Measurements from ENCODE around the gene PIK3R2. TPM values are rescaled to one million over a fixed set of nuclear protein-coding genes. Genes with fewer than 3 reads are reported as not detected.
"Not testable (repeated sequence)": the region's sequence is repeated elsewhere in the genome, so short reads cannot be mapped to it uniquely, and the experiment has no call there.

Gene PIK3R2
- 10 to 100 TPM in 11 of 12 donors, not detected in 1; 33.4 to 70.2 (median 45.2) TPM for polyA plus RNA-seq (ENCODE audit: insufficient read length in 12 of 12)
- long read RNA-seq, donor 1, full-length matches to known transcripts: 9 of 22 reads
- long read RNA-seq, donor 1, partial matches to known transcripts: 13 of 22 reads
- long read RNA-seq, donor 1, other reads (novel, unspliced or antisense): 0 of 22 reads
- long read RNA-seq, donor 2, full-length matches to known transcripts: 11 of 17 reads
- long read RNA-seq, donor 2, partial matches to known transcripts: 6 of 17 reads
- long read RNA-seq, donor 2, other reads (novel, unspliced or antisense): 0 of 17 reads
- long read RNA-seq, donor 3, full-length matches to known transcripts: 9 of 14 reads
- long read RNA-seq, donor 3, partial matches to known transcripts: 5 of 14 reads
- long read RNA-seq, donor 3, other reads (novel, unspliced or antisense): 0 of 14 reads
- long read RNA-seq, donor 4, full-length matches to known transcripts: 2 of 2 reads
- long read RNA-seq, donor 4, partial matches to known transcripts: 0 of 2 reads
- long read RNA-seq, donor 4, other reads (novel, unspliced or antisense): 0 of 2 reads
- long read RNA-seq, donor 5, full-length matches to known transcripts: 13 of 26 reads
- long read RNA-seq, donor 5, partial matches to known transcripts: 13 of 26 reads
- long read RNA-seq, donor 5, other reads (novel, unspliced or antisense): 0 of 26 reads
- long read RNA-seq, donor 6, full-length matches to known transcripts: 6 of 6 reads
- long read RNA-seq, donor 6, partial matches to known transcripts: 0 of 6 reads
- long read RNA-seq, donor 6, other reads (novel, unspliced or antisense): 0 of 6 reads
- long read RNA-seq, donor 7, full-length matches to known transcripts: 2 of 2 reads
- long read RNA-seq, donor 7, partial matches to known transcripts: 0 of 2 reads
- long read RNA-seq, donor 7, other reads (novel, unspliced or antisense): 0 of 2 reads
- long read RNA-seq, donor 8, full-length matches to known transcripts: 11 of 19 reads
- long read RNA-seq, donor 8, partial matches to known transcripts: 8 of 19 reads
- long read RNA-seq, donor 8, other reads (novel, unspliced or antisense): 0 of 19 reads
- long read RNA-seq, donor 9, full-length matches to known transcripts: 5 of 5 reads
- long read RNA-seq, donor 9, partial matches to known transcripts: 0 of 5 reads
- long read RNA-seq, donor 9, other reads (novel, unspliced or antisense): 0 of 5 reads
- long read RNA-seq, donor 10, full-length matches to known transcripts: 10 of 10 reads
- long read RNA-seq, donor 10, partial matches to known transcripts: 0 of 10 reads
- long read RNA-seq, donor 10, other reads (novel, unspliced or antisense): 0 of 10 reads
- long read RNA-seq, donor 11, full-length matches to known transcripts: 3 of 10 reads
- long read RNA-seq, donor 11, partial matches to known transcripts: 7 of 10 reads
- long read RNA-seq, donor 11, other reads (novel, unspliced or antisense): 0 of 10 reads

GRCh38 chr19:18152817-18153555 is at the start of gene PIK3R2:
PIK3R2 (plus strand) TSS chr19:18153163; CDS start chr19:18155880, 2,717 bp downstream.
- peak; percentile 99 for DNase-seq

DNA sequence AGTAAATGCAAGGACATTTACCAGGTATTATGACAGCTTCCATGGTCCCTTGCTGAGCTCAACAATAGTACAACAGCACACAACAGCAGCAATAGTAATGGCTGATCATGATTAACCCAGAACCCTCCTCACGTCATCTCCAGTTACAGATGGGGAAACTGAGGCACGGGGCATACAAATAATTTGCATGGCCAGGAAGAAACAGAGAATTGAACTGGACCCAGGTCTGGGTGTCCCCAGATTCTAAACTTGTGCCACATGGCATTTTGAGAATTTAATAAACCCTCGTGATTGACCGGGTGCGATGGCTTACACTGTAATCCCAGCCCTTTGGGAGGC is 48.2 kb upstream of the PIK3R2 start:
- DNase-seq: no peak

DNA sequence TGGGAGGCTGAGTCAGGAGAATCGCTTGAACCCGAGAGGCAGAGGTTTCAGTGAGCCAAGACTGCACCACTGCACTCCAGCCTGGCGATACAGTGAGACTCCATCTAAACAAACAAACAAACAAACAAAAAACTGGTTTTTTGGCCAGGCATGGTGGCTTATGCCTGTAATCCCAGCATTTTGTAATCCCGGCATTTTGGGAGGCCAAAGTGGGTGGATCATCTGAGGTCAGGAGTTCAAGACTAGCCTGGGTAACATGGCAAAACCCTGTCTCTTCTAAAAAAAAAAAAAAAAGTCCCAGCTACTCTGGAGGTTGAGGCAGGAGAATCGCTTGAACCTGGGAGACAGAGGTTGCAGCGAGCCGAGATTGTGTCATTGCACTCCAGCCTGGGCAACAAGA is 47.7 kb upstream of the PIK3R2 start:
- not testable (repeated sequence) for DNase-seq

DNA sequence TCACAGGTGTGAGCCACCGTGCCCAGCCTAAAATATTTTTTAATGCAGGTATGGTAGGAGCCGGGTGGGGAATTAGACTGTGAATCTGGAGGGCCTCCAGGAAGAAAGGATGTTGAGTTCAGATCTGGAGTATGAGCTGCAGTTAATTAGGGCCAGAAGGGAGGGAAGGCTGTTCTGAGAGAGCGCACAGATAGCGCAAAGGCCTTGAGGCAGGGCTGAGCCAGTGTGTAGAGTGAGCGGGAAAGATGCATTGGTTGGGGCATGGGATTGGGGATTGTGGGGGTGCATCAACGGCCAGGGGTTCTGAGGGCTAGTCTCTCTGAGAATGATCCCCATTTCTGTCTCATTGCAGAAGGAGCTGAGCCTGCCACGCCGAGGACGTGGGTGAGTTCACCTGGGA is 45.7 kb upstream of the PIK3R2 start:
- DNase-seq: no peak

DNA sequence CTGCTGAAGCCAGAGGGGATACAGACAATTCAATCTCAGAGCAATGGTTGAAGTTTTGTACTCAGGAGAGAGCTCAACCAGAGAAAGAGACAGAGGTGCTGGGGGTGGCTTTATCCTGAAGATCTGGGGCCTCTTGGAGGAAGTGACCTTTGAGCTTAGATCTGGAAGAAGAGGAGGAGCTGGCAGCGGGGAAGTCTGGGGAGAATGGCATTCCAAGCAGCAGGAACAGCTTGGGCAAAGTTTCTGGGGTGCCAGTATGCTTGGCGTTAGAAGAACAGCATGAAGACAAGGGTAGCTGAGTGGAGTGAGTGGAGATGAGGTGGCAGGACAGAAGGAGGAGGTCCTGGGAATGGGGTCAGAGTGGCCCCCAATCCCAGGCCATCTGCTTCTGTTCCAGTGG is 44.1 kb upstream of the PIK3R2 start:
- DNase-seq: no peak

DNA sequence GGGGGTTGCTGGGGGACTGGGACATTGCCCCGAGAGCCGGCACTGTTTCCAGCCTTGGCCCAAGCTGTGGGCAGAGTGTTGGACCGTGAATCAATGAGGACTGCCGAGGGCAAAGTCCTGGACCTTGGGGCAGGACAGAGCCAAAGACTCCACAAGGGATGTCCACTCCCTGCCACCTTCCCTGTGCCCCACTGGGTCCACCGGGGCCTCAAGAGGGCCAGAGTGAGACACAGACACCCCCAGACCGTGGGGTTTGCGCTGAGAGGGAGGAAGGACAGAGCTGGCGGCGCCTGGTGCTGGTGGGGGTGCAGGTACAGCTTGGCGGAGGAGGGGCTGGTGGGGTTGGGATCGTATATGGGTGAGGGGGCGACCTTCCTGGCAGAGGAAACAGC is 43.6 kb upstream of the PIK3R2 start:
- DNase-seq: no peak

DNA sequence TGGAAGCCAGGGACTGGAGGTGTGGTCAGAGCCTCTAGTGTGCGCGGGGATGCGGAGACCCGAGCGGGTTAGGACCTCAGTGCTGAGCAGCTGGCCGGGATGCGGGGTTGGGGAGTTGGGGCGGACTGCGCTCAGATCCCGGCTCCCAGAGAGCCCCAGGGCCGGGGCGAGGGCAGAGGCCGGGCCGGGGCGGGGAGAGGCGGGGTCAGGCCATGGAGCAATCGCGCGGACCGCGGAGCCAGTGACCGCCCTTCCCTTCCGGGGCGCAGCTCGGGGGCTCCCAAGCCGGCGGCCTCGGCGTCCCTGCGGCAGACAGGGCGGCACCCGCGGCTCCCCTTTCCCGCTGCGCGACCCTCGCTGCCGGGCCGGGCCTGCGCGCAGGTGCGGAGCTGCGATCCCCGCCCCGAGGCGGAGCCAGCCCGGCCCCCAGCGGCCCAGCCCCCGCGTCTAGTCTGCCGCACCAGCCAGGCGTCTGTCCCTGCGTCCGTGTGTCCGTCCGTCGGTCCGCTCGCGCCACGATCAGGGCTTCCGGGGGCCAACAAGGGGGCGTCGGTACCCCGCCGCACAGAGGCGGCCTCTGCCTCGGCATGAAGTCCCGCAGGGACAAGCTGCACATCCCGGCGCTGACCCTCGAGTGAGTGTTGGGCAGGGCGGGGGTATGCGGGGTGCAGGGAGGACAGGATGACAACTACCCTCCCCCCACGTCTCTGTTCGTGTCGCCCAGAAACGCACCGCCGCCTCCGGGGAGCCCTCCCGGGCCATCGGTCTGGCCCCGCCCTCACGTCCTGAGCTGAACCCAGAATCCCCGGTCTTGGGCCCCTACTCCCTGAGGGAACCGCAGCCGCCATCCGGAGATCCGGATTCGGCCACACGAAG is 43.0 kb upstream of the PIK3R2 start:
- DNase-seq: no peak

- no peak for DNase-seq
Measured at GRCh38 chr19:18110609-18111232, 42.2 kb upstream of the PIK3R2 start.

GRCh38 chr19:18112989-18113478 is 39.9 kb upstream of the PIK3R2 start:
- peak; percentile 87 for DNase-seq

GRCh38 chr19:18113827-18114226 is 39.1 kb upstream of the PIK3R2 start:
- no peak for DNase-seq

- no peak for DNase-seq
Measured at GRCh38 chr19:18114483-18114882, 38.5 kb upstream of the PIK3R2 start.

DNA sequence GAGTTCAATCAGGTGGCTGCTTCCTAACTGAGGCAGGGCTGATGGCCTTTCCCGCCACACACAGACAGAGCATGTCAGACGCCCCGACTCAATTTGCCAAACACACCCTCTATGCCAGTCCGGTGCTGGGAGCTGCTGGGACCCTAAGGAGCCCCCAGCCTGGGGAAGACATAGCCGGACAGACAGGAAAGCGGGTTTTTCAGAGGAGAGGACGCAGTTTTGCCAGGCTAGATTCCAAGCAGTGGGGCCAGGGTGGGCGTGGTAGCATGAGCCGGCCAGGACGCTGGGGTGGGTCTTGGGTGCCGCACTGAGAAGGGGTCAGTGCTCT is 35.6 kb upstream of the PIK3R2 start:
- no peak for DNase-seq

GRCh38 chr19:18117692-18118378 is 35.1 kb upstream of the PIK3R2 start:
- peak; percentile 85 for DNase-seq

DNA sequence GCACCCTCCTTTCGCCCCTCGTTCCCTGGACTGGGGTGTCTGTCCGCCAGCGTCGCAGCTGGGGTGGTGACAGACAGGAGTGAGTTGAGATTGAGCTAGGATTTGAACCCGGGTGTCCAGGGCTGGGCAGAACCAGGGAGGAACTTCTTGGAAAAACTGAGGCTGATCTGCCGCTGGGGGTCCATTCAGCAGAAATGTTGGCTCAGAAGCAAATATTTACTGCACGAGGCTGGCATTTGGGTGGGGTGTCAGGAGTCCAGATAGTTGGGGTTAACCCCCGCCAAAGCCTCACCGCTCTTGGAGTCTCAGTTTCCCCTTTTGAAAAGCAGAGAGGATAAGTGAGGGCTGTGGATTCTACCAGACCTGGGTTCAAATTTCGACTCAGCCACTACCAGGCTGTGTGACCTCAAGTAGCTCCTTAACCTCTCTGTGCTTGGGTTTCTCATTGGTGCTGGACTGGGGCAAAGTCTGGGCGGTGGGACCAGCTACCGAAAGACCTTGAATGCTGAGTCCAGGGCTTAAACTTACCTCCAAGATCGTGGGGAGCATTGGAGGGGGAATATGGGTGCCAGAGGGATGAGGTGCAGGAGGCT is 34.4 kb upstream of the PIK3R2 start:
- no peak for DNase-seq

- peak; percentile 59 for DNase-seq
Measured at GRCh38 chr19:18119013-18119716, 33.8 kb upstream of the PIK3R2 start.

GRCh38 chr19:18119717-18120105 is 33.3 kb upstream of the PIK3R2 start:
- no peak for DNase-seq

- no peak for DNase-seq
Measured at GRCh38 chr19:18120127-18120526, 32.8 kb upstream of the PIK3R2 start.

DNA sequence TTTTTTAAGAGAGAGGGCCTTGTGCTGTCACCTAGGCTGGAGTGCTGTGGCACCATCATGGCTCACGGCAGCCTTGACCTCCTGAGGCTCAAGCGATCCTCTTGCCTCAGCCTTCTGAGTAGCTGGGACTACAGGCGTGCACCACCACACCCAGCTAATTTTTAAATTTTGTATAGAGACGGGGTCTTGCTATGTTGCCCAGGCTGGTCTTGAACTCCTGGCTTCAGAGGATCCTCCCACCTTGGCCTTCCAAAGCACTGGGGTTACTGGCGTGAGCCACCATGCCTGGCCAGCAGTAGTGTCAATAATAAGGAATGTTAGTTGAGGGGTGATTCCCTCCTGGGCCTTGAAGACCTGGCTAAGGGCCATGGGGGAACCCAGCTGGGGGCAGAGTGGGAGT is 31.8 kb upstream of the PIK3R2 start:
- no peak for DNase-seq

All from muscle of arm (tissue), 14 donors.